PFSK-1 (cell line): ENCODE data around the gene ATRIP.

Source experiments
- FOXP2 ChIP-seq: optimal IDR thresholded peaks from 2 replicates; pipeline ENCODE3; 2011; ENCODE audit warnings: borderline replicate concordance, control low read depth, inconsistent platforms; ENCODE audit not compliant: insufficient read depth; ENCODE audit errors: extremely low read length, extremely low read depth
- POLR2AphosphoS5 ChIP-seq: IDR thresholded peaks from 2 replicates; pipeline ENCODE4 v1.6.1; 2012; ENCODE audit warnings: low read depth, mild to moderate bottlenecking, control low read depth, low read length, moderate library complexity
- SIN3A ChIP-seq: IDR thresholded peaks from 2 replicates; pipeline ENCODE4 v1.6.1; 2012; ENCODE audit warnings: mild to moderate bottlenecking, low read length, moderate library complexity, borderline replicate concordance; ENCODE audit not compliant: insufficient read depth
- TAF1 ChIP-seq: IDR thresholded peaks from 2 replicates; pipeline ENCODE4 v1.6.1; 2012; ENCODE audit warnings: low read length, control low read depth, borderline replicate concordance; ENCODE audit not compliant: insufficient read depth
- TF ChIP-seq, protein P1 (sequence below), 2 experiments: IDR thresholded peaks; 2 replicates each; pipeline versions ENCODE4 v1.6.1 to v1.8.0; 2011 to 2012; ENCODE audit warnings: low read depth in 2 of 2, low read length in 2 of 2, control low read depth in 1 of 2, inconsistent platforms in 1 of 2, mild to moderate bottlenecking in 1 of 2, moderate library complexity in 1 of 2; ENCODE audit not compliant: insufficient read depth in 1 of 2

Gene ATRIP

DNA sequence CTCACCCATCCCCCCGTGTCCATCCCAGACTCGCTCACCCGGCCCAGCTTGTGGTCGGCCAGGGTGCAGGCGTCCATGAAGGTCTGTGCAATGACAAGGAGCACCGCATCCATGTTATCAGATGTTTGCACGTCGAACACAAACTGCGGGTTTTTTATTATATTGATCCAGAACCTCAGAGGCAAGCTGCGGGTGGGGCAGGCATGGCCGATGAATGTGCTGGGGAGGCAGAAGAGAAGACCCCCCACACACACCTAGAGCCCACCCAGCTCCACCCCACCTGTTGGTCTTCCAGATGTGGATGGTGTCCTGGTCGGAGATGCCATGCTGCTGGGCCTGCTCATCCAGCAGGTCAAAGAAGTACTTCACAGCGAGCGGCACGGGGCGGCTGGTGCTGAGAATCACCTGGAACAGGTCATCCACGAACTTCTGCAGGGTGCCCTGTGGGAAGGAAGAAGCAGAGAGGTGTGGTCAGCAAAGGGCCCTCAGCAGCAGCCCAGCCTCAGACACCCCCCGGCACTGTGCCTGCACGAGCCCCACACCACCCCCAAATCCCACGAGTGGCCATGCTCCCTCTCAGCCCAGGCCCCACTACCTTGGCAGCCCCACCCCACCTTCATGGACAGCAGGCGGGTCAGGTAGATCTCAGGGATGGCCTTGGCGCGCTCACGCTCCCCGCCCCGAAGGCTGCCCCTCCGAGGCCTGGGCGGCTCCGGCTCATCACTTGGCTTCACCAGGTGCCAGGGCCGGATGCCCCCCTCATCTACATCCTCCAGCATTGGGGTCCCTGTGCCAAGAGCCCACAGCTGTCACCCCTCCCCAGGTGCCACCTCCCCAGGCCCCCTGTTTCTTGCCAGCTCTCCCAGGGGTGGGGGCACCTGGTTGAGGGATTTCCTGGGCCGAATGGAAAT is 37.0 kb upstream of the ATRIP start:
- TF ChIP-seq SIN3A (no peak), FOXP2 (no peak), TAF1 (no peak), POLR2AphosphoS5 (no peak)
- TF ChIP-seq, protein P1, sequence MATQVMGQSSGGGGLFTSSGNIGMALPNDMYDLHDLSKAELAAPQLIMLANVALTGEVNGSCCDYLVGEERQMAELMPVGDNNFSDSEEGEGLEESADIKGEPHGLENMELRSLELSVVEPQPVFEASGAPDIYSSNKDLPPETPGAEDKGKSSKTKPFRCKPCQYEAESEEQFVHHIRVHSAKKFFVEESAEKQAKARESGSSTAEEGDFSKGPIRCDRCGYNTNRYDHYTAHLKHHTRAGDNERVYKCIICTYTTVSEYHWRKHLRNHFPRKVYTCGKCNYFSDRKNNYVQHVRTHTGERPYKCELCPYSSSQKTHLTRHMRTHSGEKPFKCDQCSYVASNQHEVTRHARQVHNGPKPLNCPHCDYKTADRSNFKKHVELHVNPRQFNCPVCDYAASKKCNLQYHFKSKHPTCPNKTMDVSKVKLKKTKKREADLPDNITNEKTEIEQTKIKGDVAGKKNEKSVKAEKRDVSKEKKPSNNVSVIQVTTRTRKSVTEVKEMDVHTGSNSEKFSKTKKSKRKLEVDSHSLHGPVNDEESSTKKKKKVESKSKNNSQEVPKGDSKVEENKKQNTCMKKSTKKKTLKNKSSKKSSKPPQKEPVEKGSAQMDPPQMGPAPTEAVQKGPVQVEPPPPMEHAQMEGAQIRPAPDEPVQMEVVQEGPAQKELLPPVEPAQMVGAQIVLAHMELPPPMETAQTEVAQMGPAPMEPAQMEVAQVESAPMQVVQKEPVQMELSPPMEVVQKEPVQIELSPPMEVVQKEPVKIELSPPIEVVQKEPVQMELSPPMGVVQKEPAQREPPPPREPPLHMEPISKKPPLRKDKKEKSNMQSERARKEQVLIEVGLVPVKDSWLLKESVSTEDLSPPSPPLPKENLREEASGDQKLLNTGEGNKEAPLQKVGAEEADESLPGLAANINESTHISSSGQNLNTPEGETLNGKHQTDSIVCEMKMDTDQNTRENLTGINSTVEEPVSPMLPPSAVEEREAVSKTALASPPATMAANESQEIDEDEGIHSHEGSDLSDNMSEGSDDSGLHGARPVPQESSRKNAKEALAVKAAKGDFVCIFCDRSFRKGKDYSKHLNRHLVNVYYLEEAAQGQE (IDR thresholded peaks at IDR 0.05; ENCODE audit: insufficient read depth in 1 of 2, low read depth in 2 of 2, low read length in 2 of 2), result no peak

DNA sequence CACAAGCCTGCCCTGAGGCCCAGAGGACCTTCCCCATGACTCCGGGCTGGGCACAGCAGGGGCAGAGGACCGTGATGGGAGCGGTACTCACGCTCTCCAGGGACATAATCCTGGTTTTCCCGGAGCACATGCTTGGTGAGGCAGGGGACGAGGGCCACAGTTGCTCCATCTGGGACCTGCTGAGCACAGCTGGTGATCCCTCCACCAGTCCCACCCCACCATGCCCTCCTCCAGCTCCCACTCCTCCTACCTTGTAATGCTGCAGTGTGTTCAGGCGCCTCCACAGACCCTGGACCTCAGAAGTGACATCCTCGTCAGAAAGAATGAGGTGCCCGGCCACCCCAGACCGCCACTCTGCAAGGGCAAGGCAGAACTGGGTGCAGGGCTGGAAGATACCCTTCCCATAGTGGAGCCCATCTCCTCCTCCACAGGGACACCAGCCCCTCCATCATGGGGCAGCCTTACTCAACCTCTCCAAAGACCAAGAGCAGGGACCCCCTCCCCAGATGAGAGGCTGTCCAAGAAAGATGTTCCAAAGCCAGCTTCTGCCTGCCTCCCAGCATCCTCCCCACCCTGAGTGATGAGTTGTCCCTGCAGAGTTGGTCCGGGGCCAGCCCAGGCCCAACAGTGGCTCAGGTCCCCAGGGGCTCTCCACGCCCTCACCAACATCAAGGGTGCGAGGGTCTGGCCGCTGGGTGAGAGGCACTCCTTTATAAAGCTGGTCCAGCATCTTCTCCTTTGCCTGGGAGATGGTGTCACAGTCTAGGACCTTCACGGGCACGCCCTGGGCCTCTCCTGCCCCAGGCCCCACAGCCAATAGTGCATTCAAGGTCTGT is 36.1 kb upstream of the ATRIP start:
- TF ChIP-seq SIN3A, result no peak

DNA sequence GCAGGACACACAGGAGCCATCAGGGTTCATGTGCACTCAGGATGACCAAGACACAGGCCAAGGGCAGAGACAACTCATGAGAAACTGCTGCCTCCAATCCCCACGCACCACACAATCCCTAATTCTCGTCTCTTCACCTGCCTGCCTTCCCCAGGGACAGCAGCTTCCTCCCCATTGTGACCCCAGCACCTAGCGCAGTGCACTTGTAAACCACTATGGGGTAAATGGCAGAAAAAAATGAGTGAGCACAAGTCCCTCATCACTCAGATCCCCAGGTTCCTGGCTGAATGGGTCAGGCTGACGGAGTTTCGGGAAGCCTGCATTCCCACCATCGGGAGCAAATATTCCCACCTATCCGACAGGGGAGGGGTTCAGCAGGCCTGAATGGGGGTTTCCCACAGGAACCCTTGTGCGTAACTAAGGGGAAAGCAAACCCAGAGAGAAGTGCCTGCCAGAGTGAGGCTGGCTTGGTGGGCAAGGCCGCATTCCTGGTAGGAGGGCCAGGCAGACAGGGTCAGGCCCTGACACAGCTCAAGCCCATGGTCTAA is 35.4 kb upstream of the ATRIP start:
- TF ChIP-seq, protein P1 (IDR thresholded peaks at IDR 0.05; ENCODE audit: insufficient read depth in 1 of 2, low read depth in 2 of 2, low read length in 2 of 2), result no peak
- no peak for TF ChIP-seq FOXP2
- no peak for TF ChIP-seq SIN3A
- TF ChIP-seq TAF1, result no peak
- TF ChIP-seq POLR2AphosphoS5, result no peak

DNA sequence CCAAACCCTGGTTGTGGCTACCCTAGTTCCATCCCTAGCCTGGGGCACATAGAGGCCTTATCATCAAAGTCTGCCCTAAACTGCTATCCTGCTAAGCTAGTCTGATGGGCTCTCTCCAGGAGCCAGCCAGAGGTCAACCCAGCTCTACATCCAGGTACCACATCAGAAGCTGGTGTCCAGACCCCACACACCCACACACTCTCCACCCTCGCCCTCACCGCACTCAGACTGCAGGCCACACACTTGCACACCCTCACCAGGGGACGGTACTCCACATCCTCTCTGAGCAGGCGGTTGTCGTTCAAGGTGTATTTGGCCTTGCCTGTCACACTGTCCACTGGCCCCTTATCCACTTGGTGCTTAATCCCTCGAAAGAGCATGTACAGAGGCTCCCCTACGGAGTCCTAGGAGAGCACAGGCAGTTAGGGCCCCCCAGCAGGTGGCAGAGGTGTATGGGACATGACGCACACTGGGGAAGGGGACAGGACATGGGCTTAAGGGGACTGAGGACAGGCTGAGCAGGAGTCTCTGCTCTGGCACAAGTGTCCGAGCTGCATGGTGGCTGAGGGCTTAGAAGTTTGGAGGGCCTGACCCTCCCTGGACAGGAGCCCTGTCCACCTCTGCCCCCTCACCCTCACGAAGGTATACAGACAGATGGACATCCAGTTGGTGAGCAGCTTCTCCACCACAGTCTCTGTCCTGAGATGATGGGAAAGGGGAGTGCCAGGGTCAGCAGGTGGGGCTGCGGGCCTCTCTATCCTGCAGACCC is 34.7 kb upstream of the ATRIP start:
- TF ChIP-seq, protein P1 (IDR thresholded peaks at IDR 0.05; ENCODE audit: insufficient read depth in 1 of 2, low read depth in 2 of 2, low read length in 2 of 2), result no peak
- TF ChIP-seq SIN3A (no peak), TAF1 (no peak), POLR2AphosphoS5 (no peak), FOXP2 (no peak)
